Femur (tissue), 1 donor: ENCODE results near the gene UPF3A.
"Not testable (repeated sequence)": the region's sequence is repeated elsewhere in the genome, so short reads cannot be mapped to it uniquely, and the experiment has no call there.

ENCODE experiments used
- DNase-seq: peaks from one replicate; pipeline ENCODE4 v3.0.0-alpha.2; 2017

The UPF3A gene

DNA sequence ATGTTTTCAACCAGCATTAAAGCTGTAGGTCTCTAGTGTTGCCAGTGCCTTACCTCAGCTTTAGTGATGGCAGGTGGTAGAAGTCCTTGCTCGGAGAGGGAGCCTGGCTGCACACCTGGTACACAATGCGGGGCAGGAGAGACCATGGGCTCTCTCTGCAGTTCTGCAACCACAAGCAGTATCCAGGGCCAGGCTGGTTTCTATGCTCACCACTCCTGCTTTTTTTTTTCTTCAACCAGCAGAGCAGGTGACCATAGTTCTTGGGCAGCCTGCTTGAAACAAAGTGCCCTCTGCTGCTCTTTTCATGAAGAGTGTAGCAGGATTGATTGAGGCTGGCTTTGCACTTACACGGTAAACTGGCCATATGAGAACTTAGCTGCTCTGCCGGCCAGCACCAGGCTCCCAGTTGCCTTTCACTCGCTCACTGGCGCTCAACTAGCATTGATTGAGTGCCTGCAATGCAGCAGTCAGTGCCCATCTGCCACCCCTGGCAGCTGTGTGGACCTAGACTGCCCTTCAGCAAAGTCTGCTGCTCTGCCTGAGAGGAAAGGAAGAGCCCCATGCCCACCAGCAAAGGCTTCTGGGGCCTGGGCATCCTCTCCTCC, 28.5 kb downstream of the UPF3A start:
- DNase-seq, result no peak

- no peak for DNase-seq
Measured at GRCh38 chr13:114310956-114311355, 29.6 kb downstream of the UPF3A start.

DNA sequence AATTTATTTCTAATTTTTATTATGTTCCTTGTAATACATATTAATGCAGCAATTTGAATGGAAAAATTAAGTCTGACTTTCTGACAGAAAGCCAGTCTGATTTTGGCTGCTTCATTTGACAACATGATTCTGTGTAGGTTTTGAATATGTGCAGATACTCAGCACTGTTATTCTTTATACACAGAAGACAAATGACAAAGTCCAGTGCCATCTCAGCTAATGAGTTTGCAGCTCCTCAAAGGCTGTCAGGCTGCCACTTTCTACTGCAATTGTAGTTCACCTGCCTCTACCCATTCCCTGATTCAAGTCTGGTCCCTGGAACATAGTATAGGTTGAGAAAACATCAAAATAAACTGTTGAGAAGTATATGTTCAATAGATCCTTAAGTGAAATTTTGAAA, 30.0 kb downstream of the UPF3A start:
- DNase-seq, result no peak

- DNase-seq, result no peak
Measured at GRCh38 chr13:114311908-114312307, 30.5 kb downstream of the UPF3A start.

- no peak for DNase-seq
Measured at GRCh38 chr13:114313061-114313860, 31.9 kb downstream of the UPF3A start.

GRCh38 chr13:114314074-114314912, 32.9 kb downstream of the UPF3A start, which contains the start of gene CHAMP1:
Gene CHAMP1 (plus strand): TSS chr13:114314503. CDS start chr13:114323843, 9,340 bp downstream.
- DNase-seq, result peak; percentile 97

DNA sequence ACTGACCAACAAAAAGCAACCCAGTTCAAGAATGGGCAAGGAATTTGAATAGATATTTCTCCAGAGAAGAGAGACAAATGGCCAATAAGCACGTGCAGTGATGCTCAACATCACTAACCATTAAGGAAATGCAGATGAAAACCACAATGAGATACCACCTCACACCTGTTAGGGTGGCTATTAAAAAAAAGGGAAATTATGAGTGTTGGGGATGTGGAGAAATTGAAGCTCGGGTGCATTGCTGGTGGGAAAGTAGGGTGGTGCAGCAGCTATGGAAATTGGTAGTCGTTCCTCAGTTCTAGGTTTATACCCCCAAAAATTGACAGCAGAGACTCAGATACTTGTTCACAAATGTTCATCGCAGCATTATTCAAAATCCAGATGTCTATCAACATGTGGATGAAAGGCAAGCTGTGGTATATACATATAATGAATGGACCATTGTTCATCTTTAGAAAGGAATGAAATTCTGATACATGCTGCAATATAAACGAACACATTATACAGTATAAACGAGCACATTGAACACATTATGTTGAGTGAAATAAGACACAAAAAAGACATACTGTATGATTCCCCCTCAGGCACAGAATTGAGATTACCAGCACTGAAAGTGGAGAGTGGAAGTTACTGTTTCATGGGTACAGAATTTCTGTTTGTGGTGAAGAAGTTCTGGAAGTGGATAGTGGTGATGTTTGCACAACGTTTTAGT, 33.8 kb downstream of the UPF3A start:
- DNase-seq, result no peak

DNA sequence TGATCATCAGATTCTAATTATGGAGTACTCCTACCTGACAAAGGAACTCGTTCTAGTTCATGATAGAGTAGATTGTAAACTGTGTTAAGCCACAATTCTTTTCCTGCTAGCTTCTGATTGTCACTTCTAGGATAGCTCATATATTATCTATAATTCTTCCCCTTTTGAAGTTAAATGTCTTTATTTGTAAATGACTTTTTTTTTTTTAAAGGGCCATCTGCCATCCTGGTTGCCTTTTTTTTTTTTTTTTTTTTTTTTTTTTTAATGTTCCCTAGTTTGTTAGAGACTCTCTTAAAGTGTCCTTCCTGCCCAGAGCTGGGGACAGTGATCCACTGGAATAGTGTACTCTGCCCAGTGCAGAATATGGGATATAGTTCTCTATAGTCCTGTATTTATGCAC, 37.2 kb downstream of the UPF3A start:
- no peak for DNase-seq

- no peak for DNase-seq
Measured at GRCh38 chr13:114319441-114319913, 38.1 kb downstream of the UPF3A start.

- no peak for DNase-seq
Measured at GRCh38 chr13:114320065-114320464, 38.7 kb downstream of the UPF3A start.

GRCh38 chr13:114321256-114321655, 39.9 kb downstream of the UPF3A start:
- no peak for DNase-seq

DNA sequence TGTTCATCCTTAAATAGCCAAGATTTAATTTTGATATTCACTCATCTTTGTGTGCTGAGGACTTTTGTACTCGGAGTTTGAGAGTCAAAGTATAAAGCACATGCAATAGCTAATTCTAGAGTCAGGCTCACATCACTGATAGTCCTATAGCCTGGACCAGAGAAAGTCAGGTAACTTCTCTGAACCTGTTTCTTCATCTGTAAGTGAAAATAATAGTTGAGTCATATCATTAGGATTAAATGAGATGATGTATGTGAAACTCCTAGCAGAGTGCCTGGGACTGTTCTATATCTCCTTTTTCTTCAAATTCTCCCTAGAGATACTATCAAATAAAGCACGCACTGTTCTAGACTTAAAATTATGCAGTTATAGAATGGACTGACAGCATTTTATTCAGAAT, 41.9 kb downstream of the UPF3A start:
- DNase-seq, result no peak

DNA sequence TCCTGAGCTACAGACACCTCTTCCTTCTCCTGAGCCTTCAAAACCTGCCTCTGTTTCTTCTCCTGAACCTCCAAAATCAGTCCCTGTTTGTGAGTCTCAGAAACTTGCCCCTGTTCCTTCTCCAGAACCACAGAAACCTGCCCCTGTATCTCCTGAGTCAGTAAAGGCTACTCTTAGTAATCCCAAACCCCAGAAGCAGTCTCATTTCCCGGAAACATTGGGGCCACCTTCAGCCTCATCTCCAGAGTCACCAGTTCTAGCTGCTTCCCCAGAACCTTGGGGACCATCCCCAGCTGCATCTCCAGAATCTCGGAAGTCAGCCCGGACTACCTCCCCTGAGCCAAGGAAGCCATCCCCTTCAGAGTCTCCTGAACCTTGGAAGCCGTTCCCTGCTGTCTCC, 42.9 kb downstream of the UPF3A start:
- no peak for DNase-seq

DNA sequence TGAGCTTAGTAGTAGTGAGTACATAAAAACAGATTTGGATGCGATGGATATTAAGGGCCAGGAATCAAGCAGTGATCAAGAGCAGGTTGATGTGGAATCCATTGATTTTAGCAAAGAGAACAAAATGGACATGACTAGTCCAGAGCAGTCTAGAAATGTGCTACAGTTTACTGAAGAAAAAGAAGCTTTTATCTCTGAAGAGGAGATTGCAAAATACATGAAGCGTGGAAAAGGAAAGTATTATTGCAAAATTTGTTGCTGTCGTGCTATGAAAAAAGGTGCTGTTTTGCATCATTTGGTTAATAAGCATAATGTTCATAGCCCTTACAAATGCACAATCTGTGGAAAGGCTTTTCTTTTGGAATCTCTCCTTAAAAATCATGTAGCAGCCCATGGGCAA, 44.3 kb downstream of the UPF3A start:
- DNase-seq, result no peak

DNA sequence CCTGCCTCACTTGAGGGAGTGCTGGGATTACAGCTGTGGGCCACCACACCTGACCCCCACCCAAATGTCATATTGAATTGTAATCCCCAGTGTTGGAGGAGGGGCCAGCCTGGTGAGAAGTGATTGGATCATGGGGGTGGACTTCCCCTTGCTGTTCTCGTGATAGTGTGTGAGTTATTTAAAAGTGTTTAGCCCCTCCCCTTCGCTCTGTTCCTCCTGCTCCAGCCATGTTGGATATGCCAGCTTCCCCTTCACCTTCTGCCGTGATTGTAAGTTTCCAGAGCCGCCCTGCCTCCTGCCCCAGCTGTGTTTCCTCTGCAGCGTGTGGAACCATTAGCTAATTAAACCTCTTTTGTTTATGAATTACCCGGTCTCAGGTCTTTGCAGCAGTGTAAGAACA, 46.6 kb downstream of the UPF3A start:
- DNase-seq, result no peak

- DNase-seq, result no peak
Measured at GRCh38 chr13:114328595-114328994, 47.2 kb downstream of the UPF3A start.

DNA sequence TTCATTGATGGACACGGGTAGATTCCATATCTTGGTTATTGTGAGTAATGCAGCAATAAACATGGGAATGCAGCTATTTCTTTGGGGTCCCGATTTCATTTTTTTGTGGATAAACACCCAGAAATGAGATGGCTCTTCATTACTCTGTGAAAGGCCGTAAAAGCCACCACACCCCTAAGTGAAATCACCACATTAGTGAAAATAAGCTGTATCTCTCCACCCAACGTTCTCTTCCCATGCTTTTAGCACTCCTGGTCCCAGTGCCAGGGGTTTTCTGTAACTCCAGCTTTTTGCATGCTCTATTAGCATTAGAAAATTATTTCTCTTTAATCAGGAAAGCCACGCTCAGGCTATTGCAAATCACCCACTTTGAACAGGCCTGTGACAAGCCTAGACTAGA, 48.7 kb downstream of the UPF3A start:
- no peak for DNase-seq

DNA sequence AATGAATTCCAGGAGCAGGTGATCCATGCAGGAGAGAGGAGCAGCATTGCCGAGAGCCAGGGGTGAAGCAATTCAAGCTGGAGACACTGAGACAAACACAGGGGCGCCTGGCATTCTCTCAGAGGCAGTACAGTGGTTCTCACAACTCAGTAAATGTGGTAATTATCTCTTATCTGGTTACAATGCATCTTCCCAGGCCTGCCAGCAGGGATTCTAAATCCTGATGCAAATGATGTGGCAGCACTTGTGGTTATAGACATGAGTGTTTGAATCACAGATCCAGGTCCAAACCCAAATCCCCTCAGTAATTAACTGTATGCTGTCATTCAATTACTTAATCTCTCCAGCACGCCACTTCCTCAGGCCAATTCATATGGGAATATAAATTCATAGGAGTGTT, 52.5 kb downstream of the UPF3A start:
- not testable (repeated sequence) for DNase-seq

GRCh38 chr13:114334305-114335053, 53.1 kb downstream of the UPF3A start:
- DNase-seq, result no peak

GRCh38 chr13:114336457-114336856, 55.1 kb downstream of the UPF3A start:
- not testable (repeated sequence) for DNase-seq

DNA sequence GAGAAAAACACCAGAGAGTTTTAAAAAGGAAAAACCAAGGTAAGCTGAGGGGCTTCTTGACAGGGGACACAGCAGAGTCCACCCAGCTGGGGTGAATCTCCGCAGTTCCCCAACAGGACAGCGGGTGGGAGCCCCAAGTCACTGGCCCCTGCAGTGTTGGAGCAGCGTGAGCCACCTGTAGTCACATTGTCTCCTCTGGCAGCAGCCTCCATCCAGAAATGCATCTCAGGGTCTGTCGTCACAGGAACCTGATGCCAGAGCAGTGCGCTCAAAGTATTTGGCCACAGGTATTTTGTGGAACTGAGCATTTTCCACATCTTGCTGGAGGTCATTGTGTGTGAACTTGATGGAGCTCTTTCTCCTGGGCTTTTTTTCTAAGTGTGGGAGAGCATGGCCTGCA, 57.6 kb downstream of the UPF3A start:
- no peak for DNase-seq
